Erythroblast (primary cell): ENCODE results near the gene IL22.

Experiments used
- GATA1 ChIP-seq: IDR thresholded peaks from 2 replicates; pipeline ENCODE4 v1.6.1; 2011; ENCODE audit warnings: low read depth, mild to moderate bottlenecking, control low read depth, low read length, moderate library complexity
- POLR2A ChIP-seq: IDR thresholded peaks from 2 replicates; pipeline ENCODE4 v1.6.1; 2011; ENCODE audit warnings: mild to moderate bottlenecking, low read length

GRCh38 chr12:68250454-68250853 lies 3.0 kb downstream of the IL22 start:
- TF ChIP-seq POLR2A: no peak
- TF ChIP-seq GATA1: no peak
